HG02943 (cell line): Measurements from ENCODE around the gene ERVMER34-1.
A peak's percentile ranks its signal among the peaks of the same experiment; 100 is the strongest.

Experiments used
- ATAC-seq: cut with Tn5 transposase; IDR thresholded peaks from one replicate; pipeline ENCODE4 v1.9.1; 2021; ENCODE audit warnings: mild to moderate bottlenecking, low read depth, moderate library complexity; ENCODE audit not compliant: unreplicated experiment

The ERVMER34-1 gene

DNA sequence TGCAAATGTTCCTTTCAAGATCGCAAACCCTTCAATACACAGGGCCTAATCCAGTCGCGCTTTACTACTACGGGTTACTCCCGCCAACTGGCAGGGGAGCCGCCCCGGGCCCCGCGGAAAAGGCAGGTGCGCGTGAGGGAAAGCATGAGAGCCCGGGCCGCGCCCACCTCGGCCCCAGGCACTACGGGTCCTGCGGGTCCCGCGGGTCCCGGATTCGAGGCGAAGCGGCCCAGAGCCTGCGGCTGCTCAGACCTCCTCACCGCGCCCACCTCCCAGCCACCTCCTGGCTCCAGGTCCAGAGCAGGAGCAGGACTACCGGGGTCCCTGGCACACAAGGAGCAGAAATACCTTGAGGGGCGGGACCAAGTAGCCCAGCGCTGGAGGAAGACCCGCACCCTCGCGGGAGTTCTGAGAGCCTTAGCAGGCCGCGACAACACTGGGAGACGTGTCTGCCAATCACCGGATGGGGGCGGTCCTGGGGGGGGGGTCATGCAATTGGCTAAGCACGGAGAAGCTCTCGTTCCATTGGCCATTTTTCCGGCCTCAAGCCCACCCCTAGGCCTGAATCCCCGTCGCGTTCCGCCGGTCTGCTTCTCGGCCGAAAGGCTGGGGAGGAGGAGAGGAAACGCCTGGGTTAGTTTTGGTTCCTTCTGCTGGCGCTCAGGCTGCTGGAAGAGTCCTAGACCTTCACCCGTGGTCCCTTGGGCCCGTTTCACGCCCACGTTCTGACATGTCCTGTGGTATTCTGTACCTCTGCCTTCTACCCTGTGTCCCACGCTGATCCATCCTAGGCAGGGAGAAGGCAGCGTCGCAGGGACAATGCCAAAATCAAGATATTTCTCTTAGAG, 29.0 kb downstream of the ERVMER34-1 start:
- peak; percentile 90 for ATAC-seq

GRCh38 chr4:52718123-52718522, 33.1 kb downstream of the ERVMER34-1 start:
- ATAC-seq = no peak

DNA sequence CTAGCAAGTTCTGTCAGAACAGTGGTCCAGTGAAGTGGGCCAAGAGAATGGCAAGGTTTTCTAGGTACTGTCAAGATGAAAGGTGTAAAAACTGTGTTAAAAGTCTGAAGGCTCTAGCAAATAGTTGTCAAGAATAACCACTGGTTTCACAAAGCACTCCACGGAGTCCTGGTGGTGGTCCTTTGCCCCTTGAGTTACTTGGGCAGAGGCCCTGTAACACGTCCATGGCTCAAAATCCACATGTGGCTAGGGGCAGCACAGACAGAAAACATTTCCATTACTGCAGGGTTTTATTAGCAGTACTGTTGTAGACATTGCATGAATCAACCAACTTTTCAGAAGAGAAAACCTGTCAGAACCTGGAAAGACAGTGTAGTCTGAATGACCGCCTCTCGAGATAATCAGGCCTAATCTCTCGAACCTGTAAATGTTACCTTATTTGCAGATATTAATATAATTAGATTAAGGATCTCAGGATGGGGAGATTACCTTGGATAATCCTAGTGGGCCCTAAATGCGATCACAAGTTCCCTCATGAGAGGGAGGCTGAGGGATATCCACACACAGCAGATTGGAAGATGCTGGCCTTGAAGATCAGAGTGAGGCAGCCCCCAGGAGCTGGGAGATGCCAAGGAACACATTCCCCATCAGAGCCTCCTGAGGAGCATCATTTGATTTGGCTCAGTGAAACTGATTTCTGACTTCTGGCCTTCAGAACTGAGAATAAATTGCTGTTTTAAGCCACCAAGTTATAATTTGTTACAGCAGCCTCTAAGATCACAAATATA, 34.7 kb downstream of the ERVMER34-1 start:
- no peak for ATAC-seq

DNA sequence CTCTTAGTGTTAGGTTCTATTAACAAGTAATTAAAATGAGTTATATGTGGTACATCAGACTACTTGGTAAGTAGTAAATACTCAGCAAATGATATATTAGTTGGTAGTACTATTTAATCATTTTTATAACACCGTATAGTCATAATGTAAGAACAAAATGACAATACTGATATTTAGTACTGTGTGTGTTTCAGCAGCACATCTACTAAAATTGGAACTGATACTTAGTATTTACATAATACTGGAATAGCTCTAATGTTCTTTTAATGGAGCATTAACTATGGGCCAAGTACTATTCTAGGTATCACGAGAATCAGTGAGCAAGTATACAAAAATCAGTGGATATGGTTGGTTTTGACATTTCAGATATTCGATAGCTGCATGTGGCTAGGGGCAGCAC, 35.3 kb downstream of the ERVMER34-1 start:
- ATAC-seq = no peak

DNA sequence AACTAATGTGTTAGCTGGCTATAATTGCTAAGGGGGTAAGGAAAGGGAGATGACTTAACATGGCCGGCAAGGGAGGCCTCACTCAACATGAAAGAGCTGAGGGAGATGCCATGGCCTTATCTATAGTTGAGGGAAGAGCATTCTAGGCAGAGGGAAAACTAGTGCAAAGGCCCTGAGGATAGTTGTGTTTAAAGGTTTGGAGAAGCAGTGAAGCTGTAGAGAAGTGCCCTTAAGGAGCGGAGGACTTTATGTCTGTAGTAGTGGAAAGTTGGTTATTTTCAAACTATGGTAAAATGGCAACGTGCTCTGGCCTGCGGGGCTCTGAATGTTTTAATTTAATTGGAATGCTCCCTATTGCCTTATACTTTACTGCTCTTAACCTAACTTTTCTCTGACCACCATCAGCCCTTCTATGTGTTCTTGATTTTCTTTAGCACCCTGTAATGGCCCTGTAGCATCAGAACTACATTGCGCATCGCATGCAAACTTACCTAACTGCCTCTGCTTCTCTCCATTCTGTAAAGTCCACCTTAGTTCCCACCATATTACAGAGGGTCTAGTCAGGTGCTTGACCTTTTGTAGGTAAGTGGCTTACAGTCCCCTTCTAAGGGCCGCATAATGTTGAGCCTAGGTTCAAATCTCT, 35.8 kb downstream of the ERVMER34-1 start:
- no peak for ATAC-seq

GRCh38 chr4:52714597-52715254, 36.5 kb downstream of the ERVMER34-1 start:
- ATAC-seq = no peak

DNA sequence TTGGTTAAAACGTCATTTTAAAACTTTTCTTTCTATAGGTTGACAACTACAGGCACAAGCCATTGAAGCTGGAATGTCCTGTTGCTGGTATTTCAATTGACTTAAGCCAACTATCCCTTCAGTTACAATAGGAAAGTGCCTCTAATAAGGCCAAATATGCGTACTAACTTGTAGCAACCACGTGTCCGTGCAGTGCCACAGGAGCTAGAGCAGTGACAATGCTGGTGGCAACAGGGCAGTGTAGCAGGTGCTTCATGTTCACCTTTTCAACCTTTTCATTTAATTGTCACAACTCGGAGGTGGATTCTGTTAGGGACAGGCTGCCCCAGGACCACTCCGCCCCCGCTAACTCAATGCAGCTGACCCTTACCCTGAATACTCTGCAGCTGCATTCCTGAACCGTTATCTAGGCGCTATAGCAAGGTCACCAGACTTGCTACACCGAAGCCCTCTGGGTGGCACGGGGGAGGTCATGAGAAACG, 37.7 kb downstream of the ERVMER34-1 start:
- ATAC-seq = no peak

- ATAC-seq = peak; percentile 88
These were observed 38.7 kb downstream of the ERVMER34-1 start for GRCh38 chr4:52712251-52713130.

DNA sequence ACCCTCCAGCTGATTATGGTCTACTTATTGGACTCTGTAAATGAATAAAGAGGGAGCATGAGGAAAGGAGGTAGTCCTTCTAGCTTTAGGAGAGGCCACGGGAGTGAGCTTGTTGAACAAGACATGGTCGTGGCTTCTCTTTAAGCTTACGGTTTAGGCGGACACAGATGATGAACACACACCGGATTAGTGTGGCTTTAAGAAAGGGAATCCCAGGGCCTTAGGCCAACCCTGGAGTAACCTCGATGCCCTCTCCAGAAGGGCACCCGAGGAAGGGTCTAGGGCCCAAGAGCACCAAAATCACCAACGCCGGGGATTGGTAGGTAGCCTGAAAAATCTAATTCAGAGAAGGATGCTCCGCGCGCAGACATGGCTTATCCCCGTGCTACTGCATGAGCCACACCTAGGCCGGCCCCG, 39.4 kb downstream of the ERVMER34-1 start:
- peak; percentile 2 for ATAC-seq

DNA sequence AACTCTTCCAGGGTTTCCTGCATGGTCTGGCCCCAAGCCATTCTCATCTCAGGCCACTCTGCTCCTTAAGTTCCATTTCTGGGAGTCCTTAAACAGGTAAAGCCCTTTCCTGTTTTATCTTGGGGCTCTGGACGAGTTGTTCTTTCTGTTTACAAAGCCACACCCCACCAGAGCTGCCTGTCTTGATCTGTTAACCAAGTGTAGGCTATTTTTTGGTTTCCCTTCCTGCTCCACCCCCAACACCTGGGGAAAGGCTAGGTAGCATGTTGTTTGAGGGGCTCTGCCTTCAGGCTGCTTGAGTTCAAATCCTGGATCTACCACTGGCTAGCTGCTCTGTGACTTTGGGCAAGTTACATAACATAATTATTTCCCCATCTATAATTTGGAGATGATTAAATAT, 40.0 kb downstream of the ERVMER34-1 start:
- ATAC-seq = no peak

GRCh38 chr4:52709155-52709554, 42.1 kb downstream of the ERVMER34-1 start:
- no peak for ATAC-seq

GRCh38 chr4:52704661-52705060, 46.6 kb downstream of the ERVMER34-1 start:
- ATAC-seq = no peak

DNA sequence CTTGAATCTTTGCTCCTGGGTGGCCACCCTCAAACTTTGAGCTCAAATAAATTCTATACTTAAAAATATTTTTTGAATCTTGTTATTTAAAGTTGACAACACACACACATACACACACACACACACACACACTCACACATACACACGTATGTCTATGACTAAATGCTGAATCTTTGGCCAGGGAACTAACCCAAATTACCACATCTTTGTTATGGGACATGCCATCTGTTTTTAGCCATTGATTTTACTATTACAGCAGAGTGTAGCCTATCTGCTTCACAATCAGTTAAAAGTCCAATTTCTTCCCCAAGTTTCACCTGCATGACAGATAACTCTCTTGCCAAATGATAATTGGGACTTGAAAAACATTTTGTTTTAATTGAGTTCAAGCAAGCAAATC, 47.1 kb downstream of the ERVMER34-1 start:
- ATAC-seq = no peak

DNA sequence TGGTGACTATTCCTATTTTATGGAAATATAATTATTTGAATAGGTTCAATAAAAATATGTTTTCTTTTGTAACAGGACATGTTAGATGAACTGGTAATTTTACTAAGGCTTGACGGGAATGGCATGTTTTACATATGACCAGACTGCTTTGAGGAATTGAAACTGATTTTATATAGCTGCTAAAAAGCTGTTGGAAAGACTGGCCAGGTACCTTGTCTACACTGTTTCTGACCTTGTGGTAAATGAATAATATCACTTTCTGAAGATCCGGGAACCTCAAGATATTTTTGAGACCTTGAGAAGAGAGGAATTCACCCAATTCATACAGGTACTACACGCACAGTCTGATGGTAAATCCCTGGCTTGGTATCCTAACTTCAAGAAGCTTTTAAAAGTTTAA, 50.0 kb downstream of the ERVMER34-1 start:
- ATAC-seq = peak; percentile 87

GRCh38 chr4:52694936-52695335, 56.3 kb downstream of the ERVMER34-1 start:
- ATAC-seq = no peak

GRCh38 chr4:52693492-52693891, 57.7 kb downstream of the ERVMER34-1 start:
- no peak for ATAC-seq
